ENCODE measurements around the gene DNM2.
"Not testable (repeated sequence)": the region's sequence is repeated elsewhere in the genome, so short reads cannot be mapped to it uniquely, and the experiment has no call there.

Gene DNM2

GRCh38 chr19:10752913-10753704 is 35.2 kb downstream of the DNM2 start:
- no peak for DNase-seq

- no peak for DNase-seq
These were observed 38.5 kb downstream of the DNM2 start for GRCh38 chr19:10756371-10756770.

GRCh38 chr19:10756791-10757190 is 38.9 kb downstream of the DNM2 start:
- DNase-seq, result no peak

- DNase-seq, result not testable (repeated sequence)
These were observed 40.2 kb downstream of the DNM2 start for GRCh38 chr19:10758050-10758449.

- DNase-seq, result no peak
These were observed 41.1 kb downstream of the DNM2 start for GRCh38 chr19:10758978-10759377.

- no peak for DNase-seq
These were observed 42.5 kb downstream of the DNM2 start for GRCh38 chr19:10760273-10760944.

- DNase-seq, result no peak
These were observed 43.8 kb downstream of the DNM2 start for GRCh38 chr19:10761443-10762250.

- DNase-seq, result no peak
These were observed 44.8 kb downstream of the DNM2 start for GRCh38 chr19:10762656-10763055.

- DNase-seq, result no peak
These were observed 45.5 kb downstream of the DNM2 start for GRCh38 chr19:10763411-10763810.

- no peak for DNase-seq
These were observed 46.0 kb downstream of the DNM2 start for GRCh38 chr19:10763828-10764339.

- no peak for DNase-seq
These were observed 46.5 kb downstream of the DNM2 start for GRCh38 chr19:10764340-10764894.

- DNase-seq, result no peak
These were observed 48.3 kb downstream of the DNM2 start for GRCh38 chr19:10766049-10766623.

GRCh38 chr19:10766671-10767201 is 48.9 kb downstream of the DNM2 start:
- DNase-seq, result no peak

- DNase-seq, result no peak
These were observed 49.8 kb downstream of the DNM2 start for GRCh38 chr19:10767726-10768125.

- DNase-seq, result no peak
These were observed 50.5 kb downstream of the DNM2 start for GRCh38 chr19:10768369-10768768.

GRCh38 chr19:10768936-10769335 is 51.1 kb downstream of the DNM2 start:
- DNase-seq, result no peak

- no peak for DNase-seq
These were observed 51.9 kb downstream of the DNM2 start for GRCh38 chr19:10769533-10770491.

- no peak for DNase-seq
These were observed 56.1 kb downstream of the DNM2 start for GRCh38 chr19:10773969-10774368.

- no peak for DNase-seq
These were observed 57.0 kb downstream of the DNM2 start for GRCh38 chr19:10774893-10775292.

GRCh38 chr19:10776900-10777650 is 59.2 kb downstream of the DNM2 start:
- no peak for DNase-seq
